GM10266 (cell line): ENCODE results near the gene TMEM114.
A peak's percentile ranks its signal among the peaks of the same experiment; 100 is the strongest.

Experiments
- DNase-seq: peaks from one replicate; pipeline ENCODE4 v3.0.0; 2012; ENCODE audit errors: extremely low spot score
- CTCF ChIP-seq: IDR thresholded peaks from 2 replicates; pipeline ENCODE4 v1.5.1; 2012; ENCODE audit warnings: mild to moderate bottlenecking, low read depth; ENCODE audit not compliant: control insufficient read depth, insufficient read depth; ENCODE audit errors: missing control alignments

Gene TMEM114

GRCh38 chr16:8630255-8630953 is 40.1 kb upstream of the TMEM114 start:
- TF ChIP-seq CTCF, result no peak
- DNase-seq, result no peak

- DNase-seq, result no peak
- no peak for TF ChIP-seq CTCF
Observed at GRCh38 chr16:8628981-8629725, 38.8 kb upstream of the TMEM114 start.

GRCh38 chr16:8627456-8627855 is 37.1 kb upstream of the TMEM114 start:
- TF ChIP-seq CTCF, result no peak
- no peak for DNase-seq

GRCh38 chr16:8626946-8627345 is 36.6 kb upstream of the TMEM114 start:
- no peak for DNase-seq
- TF ChIP-seq CTCF, result no peak

GRCh38 chr16:8625491-8626087 is 35.3 kb upstream of the TMEM114 start:
- DNase-seq, result no peak
- TF ChIP-seq CTCF, result no peak

- TF ChIP-seq CTCF, result no peak
- DNase-seq, result no peak
Observed at GRCh38 chr16:8623634-8624033, 33.3 kb upstream of the TMEM114 start.

- peak; percentile 43 for DNase-seq
- TF ChIP-seq CTCF, result no peak
Observed at GRCh38 chr16:8622315-8622656, 32.0 kb upstream of the TMEM114 start.
